GM21367 (cell line): ENCODE results near the gene ISG15.

ENCODE experiments used
- ATAC-seq: cut with Tn5 transposase; IDR thresholded peaks from one replicate; pipeline ENCODE4 v1.9.1; 2021; ENCODE audit not compliant: unreplicated experiment

Gene ISG15

GRCh38 chr1:1013105-1013921 lies at the start of gene ISG15:
Gene ISG15, plus strand, starts transcription at chr1:1013497. Its CDS starts 77 bp downstream, at chr1:1013574.
- ATAC-seq = peak; percentile 83

- no peak for ATAC-seq
Observed at GRCh38 chr1:963746-964525, 49.4 kb upstream of the ISG15 start.

- no peak for ATAC-seq
Observed at GRCh38 chr1:964691-965525, 48.4 kb upstream of the ISG15 start.

GRCh38 chr1:965526-966134 lies 47.7 kb upstream of the ISG15 start:
- no peak for ATAC-seq

GRCh38 chr1:966135-966703 lies 47.1 kb upstream of the ISG15 start, which contains the start of gene PLEKHN1:
Gene PLEKHN1, plus strand, starts transcription at chr1:966482. Its CDS starts 50 bp downstream, at chr1:966532.
- peak; percentile 30 for ATAC-seq

- ATAC-seq = peak; percentile 43
Observed at GRCh38 chr1:966704-967300, 46.5 kb upstream of the ISG15 start.

GRCh38 chr1:967466-968343 lies 45.6 kb upstream of the ISG15 start:
- no peak for ATAC-seq

- ATAC-seq = no peak
Observed at GRCh38 chr1:969260-969855, 43.9 kb upstream of the ISG15 start.

- no peak for ATAC-seq
Observed at GRCh38 chr1:970242-970972, 42.9 kb upstream of the ISG15 start.

GRCh38 chr1:970973-971730 lies 42.1 kb upstream of the ISG15 start:
- no peak for ATAC-seq

- no peak for ATAC-seq
Observed at GRCh38 chr1:971751-972506, 41.4 kb upstream of the ISG15 start.

GRCh38 chr1:972726-973458 lies 40.4 kb upstream of the ISG15 start:
- ATAC-seq = no peak

GRCh38 chr1:973459-974292 lies 39.6 kb upstream of the ISG15 start:
- ATAC-seq = no peak

GRCh38 chr1:974293-974640 lies 39.0 kb upstream of the ISG15 start:
- no peak for ATAC-seq

- no peak for ATAC-seq
Observed at GRCh38 chr1:974687-975328, 38.5 kb upstream of the ISG15 start.
